IMR-90 (cell line): Measurements from ENCODE around the gene FAAP20. TPM values are rescaled to one million over a fixed set of nuclear protein-coding genes. Genes with fewer than 3 reads are reported as not detected.

ENCODE experiments used
- ATAC-seq: fragments of 200-7000 bp; cut with Tn5 transposase; 2 replicates; pipeline ENCODE4 v1.9.1; 2020; ENCODE audit warnings: low read depth, mild to moderate bottlenecking, moderate library complexity
- BruUV-seq: library from RNA; stranded (reverse); fragments of 400-500 nt; replicated peaks from 2 replicates; lab custom pipeline; 2021; lab: Mats Ljungman, UMichigan
- CTCF ChIA-PET: fragments of 300-600 bp; formaldehyde crosslinking; extraction: SDS; loops from one replicate; lab custom pipeline; 2021; ENCODE audit warnings: antibody characterized with exemption; lab: Yijun Ruan, JAX
- POLR2A ChIA-PET: fragments of 300-600 bp; sonication (Branson Sonifier 250); formaldehyde crosslinking; loops from one replicate; lab custom pipeline; 2022; ENCODE audit warnings: antibody characterized with exemption; ENCODE audit not compliant: unreplicated experiment; lab: Charles Lee
- DNase-seq: peaks from one replicate; pipeline ENCODE4 v3.0.0; 2013
- H2AFZ ChIP-seq: replicated peaks from 2 replicates; pipeline ENCODE3; 2013; ENCODE audit warnings: low read length, mild to moderate bottlenecking; ENCODE audit not compliant: poor library complexity
- H2AK5ac ChIP-seq: 2 replicates; pipeline ENCODE4 v1.6.1; 2013; ENCODE audit warnings: low read depth, low read length, inconsistent platforms
- H2AK9ac ChIP-seq: replicated peaks from 2 replicates; pipeline ENCODE3; 2013; ENCODE audit warnings: mild to moderate bottlenecking, low read depth, low read length, moderate library complexity; ENCODE audit not compliant: poor library complexity
- H2BK120ac ChIP-seq: 2 replicates; pipeline ENCODE4 v1.6.1; 2013; ENCODE audit warnings: low read depth, low read length, inconsistent platforms
- H2BK15ac ChIP-seq: 3 replicates; pipeline ENCODE4 v1.6.1; 2013; ENCODE audit warnings: low read depth, low read length, inconsistent platforms
- H2BK20ac ChIP-seq: 2 replicates; pipeline ENCODE4 v1.6.1; 2013; ENCODE audit warnings: low read depth, mild to moderate bottlenecking, inconsistent platforms, low read length, moderate library complexity
- H2BK5ac ChIP-seq: 2 replicates; pipeline ENCODE4 v1.6.1; 2013; ENCODE audit warnings: mild to moderate bottlenecking, low read depth, low read length, inconsistent platforms; ENCODE audit not compliant: poor library complexity, severe bottlenecking
- H3K14ac ChIP-seq: replicated peaks from 2 replicates; pipeline ENCODE4 v1.6.1; 2013; ENCODE audit warnings: low read depth, low read length, inconsistent platforms
- H3K18ac ChIP-seq: 2 replicates; pipeline ENCODE4 v1.6.1; 2013; ENCODE audit warnings: low read depth, low read length, control low read depth
- H3K23ac ChIP-seq: 2 replicates; pipeline ENCODE4 v1.6.1; 2013; ENCODE audit warnings: low read depth, low read length, inconsistent platforms
- H3K27ac ChIP-seq: 2 replicates; pipeline ENCODE4 v1.5.1; 2013; ENCODE audit warnings: mild to moderate bottlenecking, control low read depth, low read length; ENCODE audit not compliant: insufficient read depth
- H3K27me3 ChIP-seq: 2 replicates; pipeline ENCODE4 v1.6.1; 2013; ENCODE audit warnings: low read length; ENCODE audit not compliant: control insufficient read depth, insufficient read depth
- H3K36me3 ChIP-seq: 2 replicates; pipeline ENCODE4 v1.6.1; 2013; ENCODE audit warnings: low read length, mixed read lengths; ENCODE audit not compliant: control insufficient read depth, insufficient read depth
- H3K4ac ChIP-seq: 2 replicates; pipeline ENCODE4 v1.6.1; 2013; ENCODE audit warnings: low read depth, low read length, inconsistent platforms
- H3K4me1 ChIP-seq: 2 replicates; pipeline ENCODE4 v1.6.1; 2013; ENCODE audit warnings: low read length, mixed read lengths; ENCODE audit not compliant: control insufficient read depth, insufficient read depth
- H3K4me2 ChIP-seq: 2 replicates; pipeline ENCODE4 v1.6.1; 2013; ENCODE audit warnings: low read depth, mild to moderate bottlenecking, control low read depth, low read length, moderate library complexity
- H3K4me3 ChIP-seq: 2 replicates; pipeline ENCODE4 v1.5.1; 2013; ENCODE audit warnings: low read depth, mild to moderate bottlenecking, control low read depth, low read length, moderate library complexity; ENCODE audit not compliant: insufficient read depth
- H3K56ac ChIP-seq: 2 replicates; pipeline ENCODE4 v1.6.1; 2013; ENCODE audit warnings: low read length, inconsistent platforms; ENCODE audit not compliant: insufficient read depth; ENCODE audit errors: extremely low read depth
- H3K79me1 ChIP-seq, 2 experiments: 2 replicates each; pipeline ENCODE4 v1.6.1; 2013; ENCODE audit warnings: low read length in 2 of 2, inconsistent platforms in 1 of 2, low read depth in 1 of 2
- H3K9ac ChIP-seq: 2 replicates; pipeline ENCODE4 v1.6.1; 2013; ENCODE audit warnings: low read depth, low read length, control low read depth
- H3K9me1 ChIP-seq: 2 replicates; pipeline ENCODE4 v1.6.1; 2013; ENCODE audit warnings: low read length, inconsistent platforms; ENCODE audit not compliant: insufficient read depth
- H3K9me3 ChIP-seq: 2 replicates; pipeline ENCODE4 v1.6.1; 2013; ENCODE audit warnings: low read length; ENCODE audit not compliant: control insufficient read depth, insufficient read depth
- H4K20me1 ChIP-seq: 2 replicates; pipeline ENCODE4 v1.6.1; 2013; ENCODE audit warnings: low read length, inconsistent platforms; ENCODE audit not compliant: insufficient read depth
- H4K5ac ChIP-seq: 2 replicates; pipeline ENCODE4 v1.6.1; 2013; ENCODE audit warnings: mild to moderate bottlenecking, low read depth, low read length, control low read depth
- H4K8ac ChIP-seq, 2 experiments: 2 replicates each; pipeline ENCODE4 v1.6.1; 2013; ENCODE audit warnings: low read depth in 2 of 2, low read length in 2 of 2, control low read depth in 1 of 2, inconsistent platforms in 1 of 2
- H4K91ac ChIP-seq: 2 replicates; pipeline ENCODE4 v1.6.1; 2013; ENCODE audit warnings: low read depth, low read length, inconsistent platforms; ENCODE audit not compliant: insufficient read depth
- BHLHE40 ChIP-seq: fragments of 150-350 bp; IDR thresholded peaks from 2 replicates; pipeline ENCODE4 v1.6.1; 2016; ENCODE audit warnings: mild to moderate bottlenecking, low read depth, low read length
- CEBPB ChIP-seq: IDR thresholded peaks from 2 replicates; pipeline ENCODE4 v1.6.1; 2012; ENCODE audit warnings: low read depth, low read length, improper control_type of control experiment
- CHD1 ChIP-seq: IDR thresholded peaks from 2 replicates; pipeline ENCODE4 v1.6.1; 2012; ENCODE audit warnings: low read depth, low read length, improper control_type of control experiment
- CTCF ChIP-seq: conservative IDR thresholded peaks from 2 replicates; pipeline ENCODE4 v1.5.1; 2012; ENCODE audit warnings: mild to moderate bottlenecking, low read depth, low read length, improper control_type of control experiment
- ELK1 ChIP-seq: fragments of 150-350 bp; IDR thresholded peaks from 2 replicates; pipeline ENCODE4 v1.6.1; 2016; ENCODE audit warnings: low read depth, mild to moderate bottlenecking, low read length, moderate library complexity, borderline replicate concordance
- FOS ChIP-seq: fragments of 150-350 bp; IDR thresholded peaks from 2 replicates; pipeline ENCODE4 v1.6.1; 2016; ENCODE audit warnings: low read depth, low read length
- MAFK ChIP-seq: IDR thresholded peaks from 2 replicates; pipeline ENCODE4 v1.6.1; 2012; ENCODE audit warnings: low read depth, low read length, improper control_type of control experiment
- MAZ ChIP-seq: IDR thresholded peaks from 2 replicates; pipeline ENCODE4 v1.6.1; 2012; ENCODE audit warnings: low read depth, mild to moderate bottlenecking, low read length, improper control_type of control experiment, moderate library complexity, borderline replicate concordance
- MXI1 ChIP-seq: IDR thresholded peaks from 2 replicates; pipeline ENCODE4 v1.6.1; 2012; ENCODE audit warnings: low read depth, mild to moderate bottlenecking, low read length, moderate library complexity, borderline replicate concordance
- RCOR1 ChIP-seq: IDR thresholded peaks from 2 replicates; pipeline ENCODE4 v1.6.1; 2012; ENCODE audit warnings: mild to moderate bottlenecking, low read length, improper control_type of control experiment; ENCODE audit not compliant: insufficient replicate concordance
- RFX5 ChIP-seq: IDR thresholded peaks from 2 replicates; pipeline ENCODE4 v1.8.0; 2012; ENCODE audit warnings: low read depth, mild to moderate bottlenecking, low read length, moderate library complexity
- SMC3 ChIP-seq: fragments of 150-350 bp; IDR thresholded peaks from 2 replicates; pipeline ENCODE4 v1.6.1; 2016; ENCODE audit warnings: low read depth, mild to moderate bottlenecking, antibody characterized with exemption, low read length, moderate library complexity
- USF2 ChIP-seq: fragments of 150-350 bp; IDR thresholded peaks from 2 replicates; pipeline ENCODE4 v1.6.1; 2017; ENCODE audit warnings: mild to moderate bottlenecking, antibody characterized with exemption, low read length, low read depth
- WGBS, 2 experiments: methylation state at CpG; one replicate each; pipeline versions ENCODE4 v1.1.5 to v1.1.7; 2013; ENCODE audit warnings: missing lambda C conversion rate in 2 of 2; ENCODE audit not compliant: insufficient read length in 1 of 2; ENCODE audit errors: extremely low coverage in 2 of 2; 5-methylcytosine and 5-hydroxymethylcytosine counted together
- dilution Hi-C: fragments of 300-500 bp; cut with HindIII; formaldehyde crosslinking; loops from one replicate; pipeline ENCODE4 v1.14.3; 2018; ENCODE audit warnings: low sequenced_read_pairs; ENCODE audit not compliant: unreplicated experiment
- in situ Hi-C: fragments of 300-500 bp; cut with MboI; formaldehyde crosslinking; loops from 3 replicates; pipeline ENCODE4 v1.14.3; 2019; ENCODE audit warnings: low sequenced_read_pairs, inconsistent platforms, mixed read lengths
- intact Hi-C: fragments of 100-400 bp; cut with micrococcal nuclease; formaldehyde crosslinking; loops from 2 replicates; pipeline ENCODE4 v1.10.0; 2022
- polyA plus RNA-seq, 3 experiments: library from polyadenylated mRNA; depleted of rRNA; stranded (reverse); fragments of >200 nt; gene quantifications; 2 replicates each; pipeline ENCODE4 v1.2.3, GENCODE V29; 2012; ENCODE audit warnings: low replicate concordance in 1 of 3
- total RNA-seq: library from RNA; depleted of rRNA; stranded (reverse); fragments of >200 nt; gene quantifications from 2 replicates; pipeline ENCODE4 v1.2.3, GENCODE V29; 2012

The FAAP20 gene
- total and polyA plus RNA-seq, 2 of the 4 experiments (the other 2 are of a cell fraction), result 6.5 to 31.5 TPM

GRCh38 chr1:2233468-2233867 lies 38.9 kb upstream of the FAAP20 start:
- Histone ChIP-seq H4K5ac (no peak overlapping the region), H3K56ac (no peak overlapping the region), H3K4me1 (peaks cover 42% of the 10 kb centered on the region), H3K4me3 (no peak overlapping the region), H3K36me3 (peaks cover 6% of the 10 kb centered on the region; the same call in 1 of the 2 replicates), H2AK9ac (peak overlapping the region; percentile 62), H3K9me3 (no peaks in the 10 kb centered on the region), H3K18ac (no peak overlapping the region), H4K20me1 (peaks cover 99% of the 10 kb centered on the region), H3K27me3 (no peaks in the 10 kb centered on the region), H2BK15ac (no peak overlapping the region; the same call in 2 of the 3 replicates), H3K9ac (0 out of 2 replicates have a peak overlapping the region, but pooled peaks have one; percentile 36), H2AFZ (peak overlapping the region; percentile 35), H3K23ac (peak overlapping the region; percentile 53; the same call in 1 of the 2 replicates), H3K4ac (peak overlapping the region; percentile 45; the same call in 1 of the 2 replicates), H2BK120ac (no peak overlapping the region), H3K79me1 (peaks cover 0 to 24% of the 10 kb centered on the region in 2 experiments; a peak in 1 of 4 replicates), H4K8ac (no peak overlapping the region), H3K27ac (peak overlapping the region; percentile 74; the same call in 1 of the 2 replicates), H3K4me2 (peak overlapping the region; percentile 58), H3K14ac (peak overlapping the region; percentile 52; the same call in 1 of the 2 replicates), H2BK5ac (peak overlapping the region; percentile 49), H2BK20ac (no peak overlapping the region), H3K9me1 (peaks cover 13% of the 10 kb centered on the region), H4K91ac (no peak overlapping the region), H2AK5ac (no peak overlapping the region)
- in situ Hi-C loops, result loop anchor here (5.0 kb wide), 1 partner anchor 36 kb away; no protein-coding TSS in a partner anchor
- TF ChIP-seq RCOR1, result no peak
- TF ChIP-seq ELK1, result no peak
- TF ChIP-seq CEBPB, result no peak
- TF ChIP-seq USF2, result no peak
- TF ChIP-seq MXI1, result no peak
- no peak for TF ChIP-seq SMC3
- no peak for TF ChIP-seq MAFK
- TF ChIP-seq FOS, result no peak
- TF ChIP-seq RFX5, result no peak
- no peak for TF ChIP-seq MAZ
- TF ChIP-seq CTCF, result no peak
- no peak for TF ChIP-seq BHLHE40
- no peak for TF ChIP-seq CHD1
- ChIA-PET POLR2A (no interaction called here), CTCF (interaction anchor here (0.6 to 1.2 kb wide), 4 partner anchors 39 to 190 kb away, joined by 3 to 5 read pairs (median 4); partner anchors contain the start of gene FAAP20)
- no peak for ATAC-seq
- intact Hi-C loops, result loop anchor here (5.0 kb wide), 1 partner anchor 44 kb away; no protein-coding TSS in a partner anchor
- 51% methylated on average over 3 of the region's 12 CpGs; no CpG with 5 or more reads in 1 of the 2 experiments for WGBS, 2 experiments
- BruUV-seq, result no TSS peak
- no peak for DNase-seq
- dilution Hi-C loops, result no loop called here
